ENCODE measurements around the gene TSPAN12. TPM values are rescaled to one million over a fixed set of nuclear protein-coding genes. Genes with fewer than 3 reads are reported as not detected.

TSPAN12 gene
- total RNA-seq, 1 donor from 2014 or later: 25.3 TPM

- Mint-ChIP-seq H3K9me3 (ENCODE audit: low read depth) (peaks cover 19% of the 10 kb centered on the region), H3K27ac (peak overlapping the region; percentile 50), H3K4me1 (ENCODE audit: low read depth) (peaks cover 20% of the 10 kb centered on the region), H3K36me3 (ENCODE audit: insufficient read depth) (peaks cover 45% of the 10 kb centered on the region), H3K27me3 (no peaks in the 10 kb centered on the region), H3K4me3 (ENCODE audit: low read depth) (no peak overlapping the region)
- DNase-seq (ENCODE audit: low spot score, unreplicated experiment): no peak
- TF ChIP-seq CTCF (IDR thresholded peaks at IDR 0.05; ENCODE audit: unreplicated experiment): no peak
Measured at GRCh38 chr7:120841608-120842007, 16.3 kb downstream of the TSPAN12 start.

- Mint-ChIP-seq H3K9me3 (ENCODE audit: low read depth) (peaks cover 3% of the 10 kb centered on the region), H3K4me1 (ENCODE audit: low read depth) (peaks cover 22% of the 10 kb centered on the region), H3K27ac (no peak overlapping the region), H3K36me3 (ENCODE audit: insufficient read depth) (peaks cover 30% of the 10 kb centered on the region), H3K27me3 (no peaks in the 10 kb centered on the region), H3K4me3 (ENCODE audit: low read depth) (no peak overlapping the region)
- no peak for DNase-seq (ENCODE audit: low spot score, unreplicated experiment)
- no peak for TF ChIP-seq CTCF (IDR thresholded peaks at IDR 0.05; ENCODE audit: unreplicated experiment)
Measured at GRCh38 chr7:120838281-120838682, 19.7 kb downstream of the TSPAN12 start.

GRCh38 chr7:120837599-120837998 is 20.3 kb downstream of the TSPAN12 start:
- DNase-seq (ENCODE audit: low spot score, unreplicated experiment): no peak
- Mint-ChIP-seq H3K27me3 (no peaks in the 10 kb centered on the region), H3K9me3 (ENCODE audit: low read depth) (peaks cover 3% of the 10 kb centered on the region), H3K4me1 (ENCODE audit: low read depth) (peaks cover 22% of the 10 kb centered on the region), H3K36me3 (ENCODE audit: insufficient read depth) (peaks cover 28% of the 10 kb centered on the region), H3K4me3 (ENCODE audit: low read depth) (no peak overlapping the region), H3K27ac (no peak overlapping the region)
- no peak for TF ChIP-seq CTCF (IDR thresholded peaks at IDR 0.05; ENCODE audit: unreplicated experiment)

- no peaks in the 10 kb centered on the region for H3K27me3 Mint-ChIP-seq
- no peak for TF ChIP-seq CTCF (IDR thresholded peaks at IDR 0.05; ENCODE audit: unreplicated experiment)
- no peak for DNase-seq (ENCODE audit: low spot score, unreplicated experiment)
- H3K27ac Mint-ChIP-seq: no peak overlapping the region
- peaks cover 15% of the 10 kb centered on the region for H3K4me1 Mint-ChIP-seq (ENCODE audit: low read depth)
- H3K4me3 Mint-ChIP-seq (ENCODE audit: low read depth): no peak overlapping the region
- H3K36me3 Mint-ChIP-seq (ENCODE audit: insufficient read depth): peaks cover 29% of the 10 kb centered on the region
- no peaks in the 10 kb centered on the region for H3K9me3 Mint-ChIP-seq (ENCODE audit: low read depth)
Measured at GRCh38 chr7:120836556-120837115, 21.3 kb downstream of the TSPAN12 start.

- H3K36me3 Mint-ChIP-seq (ENCODE audit: insufficient read depth): peaks cover 39% of the 10 kb centered on the region
- no peak for DNase-seq (ENCODE audit: low spot score, unreplicated experiment)
- H3K4me3 Mint-ChIP-seq (ENCODE audit: low read depth): no peak overlapping the region
- peaks cover 11% of the 10 kb centered on the region for H3K9me3 Mint-ChIP-seq (ENCODE audit: low read depth)
- TF ChIP-seq CTCF (IDR thresholded peaks at IDR 0.05; ENCODE audit: unreplicated experiment): no peak
- no peaks in the 10 kb centered on the region for H3K27me3 Mint-ChIP-seq
- H3K27ac Mint-ChIP-seq: no peak overlapping the region
- H3K4me1 Mint-ChIP-seq (ENCODE audit: low read depth): peaks cover 10% of the 10 kb centered on the region
Measured at GRCh38 chr7:120834726-120835125, 23.2 kb downstream of the TSPAN12 start.
